GM10248 (cell line): Measurements from ENCODE around the gene SHISAL1.
A peak's percentile ranks its signal among the peaks of the same experiment; 100 is the strongest.

Source experiments
- CTCF ChIA-PET: fragments of 300-600 bp; sonication (Branson Sonifier 250); formaldehyde crosslinking; extraction: SDS; loops from one replicate; lab custom pipeline; 2021; ENCODE audit warnings: antibody characterized with exemption; lab: Yijun Ruan, JAX
- POLR2A ChIA-PET: fragments of 350-650 bp; sonication (Branson Sonifier 250); formaldehyde crosslinking; extraction: SDS; loops from one replicate; lab custom pipeline; 2020; ENCODE audit warnings: antibody characterized with exemption; lab: Yijun Ruan, JAX
- DNase-seq: peaks from one replicate; pipeline ENCODE4 v3.0.0; 2012; ENCODE audit errors: extremely low spot score
- CTCF ChIP-seq: IDR thresholded peaks from 2 replicates; pipeline ENCODE4 v1.5.1; 2012; ENCODE audit warnings: mild to moderate bottlenecking, low read depth; ENCODE audit errors: extremely low read depth, missing control alignments, control extremely low read depth

The SHISAL1 gene

GRCh38 chr22:44338177-44338810 is 25.5 kb upstream of the SHISAL1 start:
- ChIA-PET CTCF (interaction anchor here (1.7 kb wide), 1 partner anchor 345 kb away, joined by 4 read pairs; no protein-coding TSS in a partner anchor), POLR2A (no interaction called here)
- no peak for DNase-seq
- TF ChIP-seq CTCF: no peak

- TF ChIP-seq CTCF: no peak
- POLR2A ChIA-PET: no interaction called here
These were observed 24.9 kb upstream of the SHISAL1 start for GRCh38 chr22:44337678-44338004.

GRCh38 chr22:44336962-44337677 is 24.4 kb upstream of the SHISAL1 start:
- CTCF ChIA-PET: no interaction called here
- no peak for DNase-seq
- POLR2A ChIA-PET: no interaction called here
- no peak for TF ChIP-seq CTCF

More at GRCh38 chr22:44337678-44338004, 24.9 kb upstream of the SHISAL1 start:
- DNase-seq: no peak
- CTCF ChIA-PET: no interaction called here

GRCh38 chr22:44335903-44336803 is 23.4 kb upstream of the SHISAL1 start:
- ChIA-PET POLR2A (no interaction called here), CTCF (no interaction called here)
- DNase-seq: no peak
- peak; percentile 5 for TF ChIP-seq CTCF

GRCh38 chr22:44335066-44335839 is 22.5 kb upstream of the SHISAL1 start:
- no peak for DNase-seq
- POLR2A ChIA-PET: no interaction called here
- CTCF ChIA-PET: no interaction called here
- TF ChIP-seq CTCF: no peak
